RWPE2 (cell line): ENCODE data around the gene NUP210.

Experiments
- ATAC-seq: fragments of 200-7000 bp; cut with Tn5 transposase; 3 replicates; pipeline ENCODE4 v1.9.1; 2021; ENCODE audit warnings: low read depth
- DNase-seq: peaks from one replicate; pipeline ENCODE4 v3.0.0-alpha.2; 2020; ENCODE audit warnings: low spot score
- H3K27ac ChIP-seq: fragments of 450-650 bp; 2 replicates; pipeline ENCODE4 v1.5.1; 2017; ENCODE audit warnings: mild to moderate bottlenecking; ENCODE audit not compliant: poor library complexity, severe bottlenecking
- H3K27me3 ChIP-seq: fragments of 250-450 bp; sonication (Bioruptor Pico); 2 replicates; pipeline ENCODE4 v1.5.1; 2021; ENCODE audit warnings: mild to moderate bottlenecking, moderate library complexity; ENCODE audit not compliant: insufficient read depth, poor library complexity, severe bottlenecking
- H3K36me3 ChIP-seq: fragments of 250-450 bp; sonication (Bioruptor Pico); 2 replicates; pipeline ENCODE4 v1.5.1; 2020; ENCODE audit warnings: low read depth, mild to moderate bottlenecking, moderate library complexity
- H3K4me1 ChIP-seq: fragments of 250-450 bp; sonication (Bioruptor Pico); 2 replicates; pipeline ENCODE4 v1.5.1; 2021; ENCODE audit warnings: mild to moderate bottlenecking, moderate library complexity; ENCODE audit not compliant: insufficient read depth, poor library complexity, severe bottlenecking
- H3K4me3 ChIP-seq: fragments of 250-450 bp; sonication (Bioruptor Pico); 2 replicates; pipeline ENCODE4 v1.5.1; 2021; ENCODE audit warnings: mild to moderate bottlenecking, moderate library complexity; ENCODE audit not compliant: severe bottlenecking
- H3K9me3 ChIP-seq: fragments of 250-450 bp; sonication (Bioruptor Pico); 2 replicates; pipeline ENCODE4 v1.5.1; 2021; ENCODE audit warnings: mild to moderate bottlenecking, moderate library complexity; ENCODE audit not compliant: severe bottlenecking
- CTCF ChIP-seq: fragments of 450-650 bp; IDR thresholded peaks from one replicate; pipeline ENCODE4 v1.5.1; 2017; ENCODE audit warnings: mild to moderate bottlenecking, moderate library complexity; ENCODE audit not compliant: poor library complexity, severe bottlenecking

NUP210 gene

DNA sequence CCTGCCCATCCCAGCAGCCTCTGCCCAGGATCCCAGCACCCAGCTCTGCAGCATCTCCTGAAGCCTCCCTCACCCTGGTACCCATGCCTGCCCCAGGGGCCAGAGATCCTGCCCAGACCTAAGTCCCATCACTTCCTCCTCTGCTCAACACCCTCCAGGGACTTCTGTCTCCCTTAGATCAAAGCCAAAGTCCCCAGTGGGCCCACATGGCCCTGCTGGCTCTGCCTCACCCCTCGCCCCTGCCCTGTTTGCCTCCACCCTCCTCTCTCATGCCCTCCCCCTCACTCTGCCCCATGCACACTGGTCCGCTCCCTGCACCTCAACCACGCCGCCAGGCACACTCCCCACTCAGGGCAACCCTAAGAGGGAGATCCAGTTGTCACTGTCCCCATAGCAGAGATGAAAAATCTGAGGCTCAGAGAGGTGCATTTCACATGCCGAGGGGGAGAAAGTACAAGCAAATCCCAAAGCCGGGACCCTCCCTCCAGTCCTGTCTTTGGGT lies 146.5 kb downstream of the NUP210 start:
- no peaks in the 10 kb centered on the region for H3K4me1 ChIP-seq
- no peak for TF ChIP-seq CTCF
- no peak overlapping the region for H3K27ac ChIP-seq
- H3K27me3 ChIP-seq = peaks cover 9% of the 10 kb centered on the region
- no peak for ATAC-seq
- no peaks in the 10 kb centered on the region for H3K36me3 ChIP-seq
- no peak for DNase-seq
- H3K4me3 ChIP-seq = no peak overlapping the region
- H3K9me3 ChIP-seq = no peaks in the 10 kb centered on the region

- no peak for DNase-seq
- H3K4me3 ChIP-seq = no peak overlapping the region
- TF ChIP-seq CTCF = no peak
- H3K36me3 ChIP-seq = no peaks in the 10 kb centered on the region
- H3K27me3 ChIP-seq = peaks cover 6% of the 10 kb centered on the region
- no peaks in the 10 kb centered on the region for H3K9me3 ChIP-seq
- 0 out of 3 replicates have a peak, but pooled peaks have one; percentile 26 for ATAC-seq
- H3K4me1 ChIP-seq = no peaks in the 10 kb centered on the region
- H3K27ac ChIP-seq = no peak overlapping the region
Measured at GRCh38 chr3:13272831-13273603, 147.1 kb downstream of the NUP210 start.

- Histone ChIP-seq H3K9me3 (no peaks in the 10 kb centered on the region), H3K4me3 (no peak overlapping the region), H3K27me3 (no peaks in the 10 kb centered on the region), H3K36me3 (no peaks in the 10 kb centered on the region), H3K27ac (no peak overlapping the region), H3K4me1 (no peaks in the 10 kb centered on the region)
- DNase-seq (no peak), ATAC-seq (no peak)
- no peak for TF ChIP-seq CTCF
Measured at GRCh38 chr3:13269711-13270378, 150.3 kb downstream of the NUP210 start.

DNA sequence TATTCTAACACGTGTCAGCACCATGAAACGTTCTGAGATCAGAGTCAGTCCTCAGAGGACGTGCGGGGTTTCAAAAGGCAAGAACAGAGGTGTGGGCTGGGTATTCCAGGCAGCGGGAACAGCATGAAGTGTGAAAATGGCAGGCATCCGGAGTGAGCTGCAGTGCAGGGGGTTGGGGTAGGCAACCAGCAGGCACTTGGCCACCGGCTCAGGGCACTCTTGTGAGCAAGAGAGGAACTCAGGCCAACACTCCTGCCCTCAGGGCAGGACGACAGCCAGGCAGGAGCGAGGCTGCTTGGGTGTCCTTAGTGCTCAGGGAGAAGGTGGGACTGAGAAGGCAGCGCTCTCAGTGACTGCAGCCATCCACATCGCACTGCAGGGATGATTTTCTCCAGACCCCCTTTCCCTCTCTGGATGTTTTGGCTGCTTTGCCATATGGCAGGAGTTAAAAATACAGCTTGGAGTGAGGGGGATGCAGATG lies 151.1 kb downstream of the NUP210 start:
- H3K4me1 ChIP-seq = no peaks in the 10 kb centered on the region
- no peaks in the 10 kb centered on the region for H3K27me3 ChIP-seq

More for the DNA sequence above, 151.1 kb downstream of the NUP210 start:
- no peak overlapping the region for H3K27ac ChIP-seq
- H3K9me3 ChIP-seq = no peaks in the 10 kb centered on the region
- H3K4me3 ChIP-seq = no peak overlapping the region
- no peaks in the 10 kb centered on the region for H3K36me3 ChIP-seq
- no peak for ATAC-seq
- DNase-seq = peak; percentile 47
- TF ChIP-seq CTCF = no peak
